ENCODE measurements around the gene INSL6. TPM values are rescaled to one million over a fixed set of nuclear protein-coding genes. Genes with fewer than 3 reads are reported as not detected.

INSL6 gene
- total and polyA plus RNA-seq, 2 of the 8 experiments (the other 6 are each of a cell fraction or from before 2014, with no cell fraction given): not detected

DNA sequence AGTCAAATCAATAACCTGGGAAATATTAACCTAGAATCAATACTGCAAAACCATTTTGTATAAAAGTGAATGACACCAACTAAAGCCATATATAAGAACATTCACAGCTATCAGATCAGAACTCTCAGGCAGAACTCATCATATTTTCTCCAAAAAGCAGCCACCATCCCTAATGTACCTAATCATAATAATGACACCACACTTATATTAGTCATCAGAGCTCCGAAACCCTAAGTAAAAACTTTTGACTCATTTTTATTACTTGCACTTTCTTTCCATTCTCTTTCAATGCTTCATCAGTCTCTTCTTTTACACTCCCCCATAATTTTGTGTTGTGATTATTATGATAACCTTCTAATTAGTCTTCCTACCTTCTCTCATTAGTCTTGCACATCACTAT lies 45.3 kb downstream of the INSL6 start:
- H3K23ac ChIP-seq (ENCODE audit: insufficient read length): no peak overlapping the region
- no peaks in the 10 kb centered on the region for H3K79me1 ChIP-seq (ENCODE audit: low read depth, low read length)
- H2BK120ac ChIP-seq (replicated peaks; ENCODE audit: low read depth, low read length): no peak overlapping the region
- H4K91ac ChIP-seq (replicated peaks; ENCODE audit: insufficient read length, low read length): no peak overlapping the region
- H3K27ac ChIP-seq (ENCODE audit: low read depth, low read length): no peak overlapping the region
- H4K20me1 ChIP-seq (replicated peaks in 1 of 2; ENCODE audit: control insufficient read depth in 1 of 2, insufficient read depth in 2 of 2, low read length in 2 of 2): no peaks in the 10 kb centered on the region
- no peak overlapping the region for H3K9ac ChIP-seq (replicated peaks in 1 of 4; ENCODE audit: extremely low read depth in 1 of 4, low read depth in 3 of 4, low read length in 3 of 4)
- H3K27me3 ChIP-seq (replicated peaks in 1 of 4; ENCODE audit: control insufficient read depth in 3 of 4, extremely low read depth in 1 of 4, insufficient read depth in 3 of 4, low read length in 3 of 4): no peaks in the 10 kb centered on the region
- no peak overlapping the region for H3K18ac ChIP-seq (ENCODE audit: extremely low read depth, low read length)
- no peak overlapping the region for H3K4me3 ChIP-seq (ENCODE audit: extremely low read depth in 1 of 4, insufficient read depth in 2 of 4, low read depth in 3 of 4, low read length in 4 of 4)
- H3K9me3 ChIP-seq (ENCODE audit: insufficient read depth in 2 of 2, low read depth in 1 of 2, low read length in 1 of 2): no peaks in the 10 kb centered on the region
- H3K23me2 ChIP-seq (ENCODE audit: low read depth, low read length): no peaks in the 10 kb centered on the region
- no peak overlapping the region for H3K14ac ChIP-seq (ENCODE audit: insufficient read length)
- no peak overlapping the region for H2AK5ac ChIP-seq (ENCODE audit: low read depth, low read length)
- H3K79me2 ChIP-seq (ENCODE audit: control insufficient read depth in 1 of 2, insufficient read depth in 2 of 2, low read length in 2 of 2): no peaks in the 10 kb centered on the region
- POLR2A ChIA-PET (ENCODE audit: partially characterized antibody): no interaction called here
- H3K4me1 ChIP-seq (replicated peaks in 1 of 4; ENCODE audit: control insufficient read depth in 3 of 4, insufficient read depth in 4 of 4, low read length in 3 of 4): no peaks in the 10 kb centered on the region
- DNase-seq (ENCODE audit: low read depth in 1 of 2, low spot score in 2 of 2) (no peak), FAIRE-seq (no peak)
- H2BK5ac ChIP-seq (ENCODE audit: low read depth, low read length): no peak overlapping the region
- no peaks in the 10 kb centered on the region for H3K36me3 ChIP-seq (ENCODE audit: control insufficient read depth in 2 of 4, insufficient read depth in 4 of 4, low read length in 3 of 4)
- CTCF ChIA-PET (ENCODE audit: partially characterized antibody): interaction anchor here (1.6 kb wide), 1 partner anchor 289 kb away, joined by 5 read pairs; no protein-coding TSS in a partner anchor
- no peak overlapping the region for H3K56ac ChIP-seq (replicated peaks; ENCODE audit: insufficient read length, low read depth, low read length)
- 91% methylated on average over 1 of the region's 1 CpG; no CpG with 5 or more reads in 1 of the 2 experiments for WGBS, 2 experiments (ENCODE audit: extremely low coverage in 1 of 2, insufficient coverage in 1 of 2, insufficient read length in 1 of 2, insufficient replicate concordance in 2 of 2, low coverage in 1 of 2, low lambda C conversion rate in 2 of 2, missing lambda C conversion rate in 1 of 2)
- no peak overlapping the region for H3K4ac ChIP-seq (replicated peaks; ENCODE audit: insufficient read length, low read depth, low read length)
- H2BK15ac ChIP-seq (ENCODE audit: low read length): no peak overlapping the region
- H2AFZ ChIP-seq (ENCODE audit: low read length): no peak overlapping the region
- no peak overlapping the region for H4K8ac ChIP-seq (ENCODE audit: extremely low read depth, insufficient read depth, low read length)
- H3K4me2 ChIP-seq (ENCODE audit: insufficient read depth in 1 of 2, low read depth in 2 of 2, low read length in 2 of 2): no peak overlapping the region
- H4K5ac ChIP-seq (ENCODE audit: insufficient read length, low read depth, low read length): no peak overlapping the region
- no peak overlapping the region for H2BK20ac ChIP-seq (ENCODE audit: low read length)
- H2BK12ac ChIP-seq (ENCODE audit: low read depth, low read length): no peak overlapping the region
- TF ChIP-seq, protein P1, sequence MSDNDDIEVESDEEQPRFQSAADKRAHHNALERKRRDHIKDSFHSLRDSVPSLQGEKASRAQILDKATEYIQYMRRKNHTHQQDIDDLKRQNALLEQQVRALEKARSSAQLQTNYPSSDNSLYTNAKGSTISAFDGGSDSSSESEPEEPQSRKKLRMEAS (IDR thresholded peaks at IDR 0.05): no peak
- TF ChIP-seq SP4 (IDR thresholded peaks at IDR 0.05; ENCODE audit: low read length): no peak
- TF ChIP-seq BCL11A (IDR thresholded peaks at IDR 0.05; ENCODE audit: low read depth in 2 of 2, low read length in 2 of 2): no peak
- TF ChIP-seq CHD1 (IDR thresholded peaks at IDR 0.05; ENCODE audit: low read depth, low read length): no peak
- TF ChIP-seq, protein P2, sequence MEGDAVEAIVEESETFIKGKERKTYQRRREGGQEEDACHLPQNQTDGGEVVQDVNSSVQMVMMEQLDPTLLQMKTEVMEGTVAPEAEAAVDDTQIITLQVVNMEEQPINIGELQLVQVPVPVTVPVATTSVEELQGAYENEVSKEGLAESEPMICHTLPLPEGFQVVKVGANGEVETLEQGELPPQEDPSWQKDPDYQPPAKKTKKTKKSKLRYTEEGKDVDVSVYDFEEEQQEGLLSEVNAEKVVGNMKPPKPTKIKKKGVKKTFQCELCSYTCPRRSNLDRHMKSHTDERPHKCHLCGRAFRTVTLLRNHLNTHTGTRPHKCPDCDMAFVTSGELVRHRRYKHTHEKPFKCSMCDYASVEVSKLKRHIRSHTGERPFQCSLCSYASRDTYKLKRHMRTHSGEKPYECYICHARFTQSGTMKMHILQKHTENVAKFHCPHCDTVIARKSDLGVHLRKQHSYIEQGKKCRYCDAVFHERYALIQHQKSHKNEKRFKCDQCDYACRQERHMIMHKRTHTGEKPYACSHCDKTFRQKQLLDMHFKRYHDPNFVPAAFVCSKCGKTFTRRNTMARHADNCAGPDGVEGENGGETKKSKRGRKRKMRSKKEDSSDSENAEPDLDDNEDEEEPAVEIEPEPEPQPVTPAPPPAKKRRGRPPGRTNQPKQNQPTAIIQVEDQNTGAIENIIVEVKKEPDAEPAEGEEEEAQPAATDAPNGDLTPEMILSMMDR (IDR thresholded peaks at IDR 0.05; ENCODE audit: control extremely low read depth in 1 of 3, insufficient read depth in 1 of 3, low read depth in 1 of 3, low read length in 3 of 3): no peak
- no peak for TF ChIP-seq CTBP2 (IDR thresholded peaks at IDR 0.05; ENCODE audit: borderline replicate concordance, insufficient read depth, insufficient read length, low read length)
- TF ChIP-seq GTF2F1 (IDR thresholded peaks at IDR 0.05; ENCODE audit: borderline replicate concordance, low read depth, low read length): no peak
- TF ChIP-seq SIX5 (IDR thresholded peaks at IDR 0.05; ENCODE audit: low read depth, low read length): no peak
- TF ChIP-seq ASH2L (IDR thresholded peaks at IDR 0.05; ENCODE audit: low read length): no peak
- TF ChIP-seq EP300 (IDR thresholded peaks at IDR 0.05; ENCODE audit: borderline replicate concordance in 1 of 2, low read depth in 2 of 2, low read length in 2 of 2): no peak
- TF ChIP-seq TAF1 (IDR thresholded peaks at IDR 0.05; ENCODE audit: low read depth, low read length): no peak

Data from H1 (cell line).